ENCODE data around the gene SRPK2.
"Not testable (repeated sequence)": the region's sequence is repeated elsewhere in the genome, so short reads cannot be mapped to it uniquely, and the experiment has no call there.

- TF ChIP-seq CTCF, POLR2A, POLR2AphosphoS5 (IDR thresholded peaks at IDR 0.05): not testable (repeated sequence)
Measured at GRCh38 chr7:105294482-105294881, 94.2 kb downstream of the SRPK2 start.

Data from suprapubic skin (tissue), 4 donors.